Measurements from ENCODE around the gene CMTM5.
"Not testable (repeated sequence)": the region's sequence is repeated elsewhere in the genome, so short reads cannot be mapped to it uniquely, and the experiment has no call there.

CMTM5 gene

GRCh38 chr14:23400496-23401149, 23.8 kb downstream of the CMTM5 start:
- not testable (repeated sequence) for DNase-seq

- no peak for DNase-seq
Measured at GRCh38 chr14:23401291-23401690, 24.4 kb downstream of the CMTM5 start.

GRCh38 chr14:23402296-23403138, 25.7 kb downstream of the CMTM5 start:
- DNase-seq, result no peak

- no peak for DNase-seq
Measured at GRCh38 chr14:23403139-23403438, 26.2 kb downstream of the CMTM5 start.

GRCh38 chr14:23403908-23404307, 27.1 kb downstream of the CMTM5 start:
- DNase-seq, result no peak

- DNase-seq, result no peak
Measured at GRCh38 chr14:23404331-23404900, 27.6 kb downstream of the CMTM5 start.

- DNase-seq, result no peak
Measured at GRCh38 chr14:23405096-23405495, 28.2 kb downstream of the CMTM5 start.

GRCh38 chr14:23405516-23406025, 28.7 kb downstream of the CMTM5 start:
- DNase-seq, result no peak

- DNase-seq, result no peak
Measured at GRCh38 chr14:23406244-23406643, 29.4 kb downstream of the CMTM5 start.

GRCh38 chr14:23406725-23407355, 30.0 kb downstream of the CMTM5 start:
- DNase-seq, result no peak

- DNase-seq, result no peak
Measured at GRCh38 chr14:23407516-23408306, 30.9 kb downstream of the CMTM5 start, which contains the start of gene MYH6. Gene MYH6 (minus strand): TSS chr14:23408273. CDS start chr14:23407223, 1,050 bp downstream.

- DNase-seq, result no peak
Measured at GRCh38 chr14:23408307-23408630, 31.4 kb downstream of the CMTM5 start.

- DNase-seq, result no peak
Measured at GRCh38 chr14:23409475-23409874, 32.6 kb downstream of the CMTM5 start.

GRCh38 chr14:23409966-23410635, 33.3 kb downstream of the CMTM5 start:
- DNase-seq, result no peak

- no peak for DNase-seq
Measured at GRCh38 chr14:23411563-23412525, 35.0 kb downstream of the CMTM5 start.

GRCh38 chr14:23413681-23414080, 36.8 kb downstream of the CMTM5 start:
- no peak for DNase-seq

GRCh38 chr14:23414254-23414653, 37.4 kb downstream of the CMTM5 start:
- no peak for DNase-seq

GRCh38 chr14:23414906-23415820, 38.3 kb downstream of the CMTM5 start:
- DNase-seq, result no peak

All from CD4-positive, alpha-beta T cell treated with Interleukin-6 for 4 hours (primary cell).